Natural killer cell (primary cell): ENCODE data around the gene ACTG1. TPM values are rescaled to one million over a fixed set of nuclear protein-coding genes. Genes with fewer than 3 reads are reported as not detected.

Source experiments
- ATAC-seq, 3 donors: fragments of 150-1000 bp in 2 of 3; fragments of 200-7000 bp in 1 of 3; cut with Tn5 transposase; 1 replicate in 1 of 3; 2 replicates in 2 of 3; pipeline ENCODE4 v1.10.0; 2021; ENCODE audit warnings: mild to moderate bottlenecking in 2 of 3, moderate library complexity in 2 of 3
- DNase-seq, 2 donors: peaks; one replicate each; pipeline versions ENCODE4 v3.0.0 to v3.0.0-alpha.2; 2013 to 2021; ENCODE audit warnings: mixed read lengths in 1 of 2
- H3K27ac ChIP-seq: one replicate; pipeline ENCODE4 v1.5.1; 2013; ENCODE audit warnings: mild to moderate bottlenecking, low read length
- H3K27me3 ChIP-seq: one replicate; pipeline ENCODE4 v1.6.1; 2013; ENCODE audit warnings: low read length; ENCODE audit not compliant: control insufficient read depth, insufficient read depth
- H3K36me3 ChIP-seq: one replicate; pipeline ENCODE4 v1.6.1; 2013; ENCODE audit warnings: low read length; ENCODE audit not compliant: control insufficient read depth, insufficient read depth
- H3K4me1 ChIP-seq: one replicate; pipeline ENCODE4 v1.6.1; 2013; ENCODE audit warnings: low read length; ENCODE audit not compliant: control insufficient read depth, insufficient read depth
- H3K4me3 ChIP-seq: one replicate; pipeline ENCODE4 v1.5.1; 2013; ENCODE audit warnings: low read length
- H3K9me3 ChIP-seq: one replicate; pipeline ENCODE4 v1.6.1; 2013; ENCODE audit warnings: low read length; ENCODE audit not compliant: control insufficient read depth, insufficient read depth
- H3K27ac Mint-ChIP-seq, 2 donors: one replicate each; pipeline ENCODE4 v1.8.0; 2022; ENCODE audit warnings: mild to moderate bottlenecking in 2 of 2, mixed read lengths in 2 of 2, moderate library complexity in 1 of 2
- H3K27me3 Mint-ChIP-seq, 2 donors: one replicate each; pipeline ENCODE4 v1.8.0; 2022; ENCODE audit warnings: low read depth in 2 of 2, mixed read lengths in 2 of 2
- H3K36me3 Mint-ChIP-seq: one replicate; pipeline ENCODE4 v1.8.0; 2022; ENCODE audit warnings: mixed read lengths
- H3K4me1 Mint-ChIP-seq, 2 donors: one replicate each; pipeline ENCODE4 v1.8.0; 2022; ENCODE audit warnings: mixed read lengths in 2 of 2
- H3K4me3 Mint-ChIP-seq: one replicate; pipeline ENCODE4 v1.8.0; 2022; ENCODE audit warnings: mild to moderate bottlenecking, moderate library complexity, mixed read lengths
- H3K9me3 Mint-ChIP-seq, 2 donors: one replicate each; pipeline ENCODE4 v1.8.0; 2022; ENCODE audit warnings: mixed read lengths in 2 of 2
- CTCF ChIP-seq: fragments of 200-600 bp; IDR thresholded peaks from one replicate; pipeline ENCODE4 v1.8.0; 2022; ENCODE audit warnings: antibody characterized with exemption
- WGBS: methylation state at CpG from one replicate; pipeline ENCODE4 v1.1.7; 2013; ENCODE audit warnings: missing lambda C conversion rate; ENCODE audit not compliant: insufficient coverage; 5-methylcytosine and 5-hydroxymethylcytosine counted together
- intact Hi-C: fragments of 100-400 bp; cut with micrococcal nuclease; formaldehyde crosslinking; loops from one replicate; pipeline ENCODE4 v1.14.2; 2022
- total RNA-seq, 4 donors: library from RNA; stranded (reverse); fragments of 120-200 nt in 1 of 4; gene quantifications; one replicate each; pipeline versions ENCODE4 v1.2.3 to v1.2.4, GENCODE V29; 2013 to 2022

The ACTG1 gene
- total RNA-seq, 3 donors from 2014 or later (not counting 1 experiment from before 2014, with no cell fraction given) = 1,401 to 1,901 (median 1,735) TPM

DNA sequence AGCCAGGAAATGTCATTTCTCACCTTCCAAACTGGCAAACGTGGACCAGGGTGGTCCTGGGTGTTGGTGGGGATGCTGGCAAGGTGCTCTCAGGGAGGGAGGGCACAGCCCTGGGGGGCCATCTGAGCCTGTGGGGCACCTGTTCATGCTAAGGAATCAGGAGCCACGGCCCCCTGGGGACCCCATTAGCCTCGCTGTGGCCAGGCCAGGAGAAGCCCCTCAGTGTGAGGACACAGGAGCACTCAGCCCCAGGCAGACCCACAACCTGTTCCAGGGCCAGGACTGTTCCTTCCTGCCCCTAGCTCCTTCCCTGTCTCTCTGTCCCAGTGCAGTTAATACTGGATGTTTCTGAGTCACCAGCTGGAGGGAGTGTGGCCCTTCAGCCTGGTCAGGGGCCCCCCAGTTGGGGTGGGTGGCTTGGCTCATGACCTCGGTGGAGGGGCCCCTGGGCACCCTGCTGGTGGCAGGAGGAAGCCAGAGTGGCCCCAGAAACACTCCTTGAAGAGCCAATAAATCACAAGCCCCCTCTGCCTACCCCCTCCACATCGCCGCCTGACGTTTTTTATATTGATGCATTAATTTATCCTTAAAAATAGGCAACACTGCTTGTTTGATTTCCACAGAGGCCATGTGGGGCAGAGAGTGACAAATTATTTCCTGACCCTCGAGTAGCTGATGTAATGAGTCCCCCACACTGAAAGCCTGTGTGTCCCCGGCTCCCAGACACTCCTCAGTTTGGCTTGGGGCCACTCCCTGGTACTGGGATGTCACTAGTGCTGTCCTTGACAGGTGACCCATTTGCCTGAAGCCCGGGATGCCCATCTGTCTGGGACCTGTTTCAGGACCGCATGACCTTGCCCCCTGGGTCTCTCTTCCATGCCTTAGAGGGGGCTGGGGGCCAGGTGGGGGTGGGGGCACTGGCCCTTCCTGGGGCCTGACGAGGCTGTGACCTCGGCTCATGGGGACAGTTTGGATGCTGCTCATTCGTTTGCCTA, 22.3 kb downstream of the ACTG1 start:
- Histone ChIP-seq H3K36me3 (no peaks in the 10 kb centered on the region), H3K27me3 (peaks cover 8% of the 10 kb centered on the region), H3K4me1 (peaks cover 15% of the 10 kb centered on the region), H3K27ac (no peak overlapping the region), H3K9me3 (no peaks in the 10 kb centered on the region), H3K4me3 (no peak overlapping the region)
- intact Hi-C loops = no loop called here
- no peak for TF ChIP-seq CTCF
- Mint-ChIP-seq H3K4me3 (peak overlapping the region; percentile 61), H3K36me3 (no peaks in the 10 kb centered on the region), H3K9me3 (no peaks in the 10 kb centered on the region), H3K27ac (no peak overlapping the region), H3K4me1 (peaks cover 0 to 5% of the 10 kb centered on the region in 2 donors), H3K27me3 (peaks cover 0 to 14% of the 10 kb centered on the region in 2 donors)
- WGBS = 68% methylated on average over 14 of the region's 14 CpGs
- no peak for ATAC-seq
- DNase-seq = no peak

- no peak overlapping the region for H3K27ac Mint-ChIP-seq
- H3K4me3 Mint-ChIP-seq = peak overlapping the region; percentile 61
Observed at GRCh38 chr17:81489012-81489997, 23.3 kb downstream of the ACTG1 start.

GRCh38 chr17:81488276-81488860, 24.2 kb downstream of the ACTG1 start:
- H3K4me3 ChIP-seq = peak overlapping the region; percentile 46

More at GRCh38 chr17:81489012-81489997, 23.3 kb downstream of the ACTG1 start:
- H3K27me3 Mint-ChIP-seq = peaks cover 0 to 10% of the 10 kb centered on the region in 2 donors
- 77% methylated on average over 27 of the region's 27 CpGs for WGBS
- intact Hi-C loops = no loop called here
- no peak for TF ChIP-seq CTCF
- H3K9me3 Mint-ChIP-seq = no peaks in the 10 kb centered on the region
- Histone ChIP-seq H3K4me1 (peaks cover 22% of the 10 kb centered on the region), H3K4me3 (no peak overlapping the region), H3K36me3 (no peaks in the 10 kb centered on the region), H3K27ac (no peak overlapping the region), H3K9me3 (no peaks in the 10 kb centered on the region), H3K27me3 (peaks cover 8% of the 10 kb centered on the region)
- DNase-seq (peak in 1 of 2 donors; percentile 22), ATAC-seq (no peak)
- peaks cover 0 to 5% of the 10 kb centered on the region in 2 donors for H3K4me1 Mint-ChIP-seq
- no peaks in the 10 kb centered on the region for H3K36me3 Mint-ChIP-seq

More at GRCh38 chr17:81488276-81488860, 24.2 kb downstream of the ACTG1 start:
- TF ChIP-seq CTCF = no peak
- Mint-ChIP-seq H3K4me1 (peaks cover 0 to 9% of the 10 kb centered on the region in 2 donors), H3K27me3 (peaks cover 0 to 9% of the 10 kb centered on the region in 2 donors), H3K36me3 (no peaks in the 10 kb centered on the region), H3K27ac (no peak overlapping the region), H3K4me3 (no peak overlapping the region), H3K9me3 (no peaks in the 10 kb centered on the region)
- Histone ChIP-seq H3K27ac (peak overlapping the region; percentile 74), H3K27me3 (peaks cover 10% of the 10 kb centered on the region), H3K9me3 (no peaks in the 10 kb centered on the region), H3K36me3 (no peaks in the 10 kb centered on the region), H3K4me1 (peaks cover 30% of the 10 kb centered on the region)
- intact Hi-C loops = no loop called here
- whole genome bisulfite sequencing = 13% methylated on average over 52 of the region's 52 CpGs
- no peak for DNase-seq
- ATAC-seq = no peak
